HL-60 (cell line): ENCODE data around the gene CFAP61.

Experiments
- DNase-seq, 2 experiments: peaks; one replicate each; pipeline ENCODE4 v3.0.0-alpha.2; 2010 to 2020; ENCODE audit warnings: low read depth in 1 of 2, low spot score in 1 of 2
- H3K27ac ChIP-seq: fragments of 250-450 bp; sonication (Bioruptor Pico); replicated peaks from 2 replicates; pipeline ENCODE4 v1.5.1; 2020; ENCODE audit warnings: mild to moderate bottlenecking, moderate library complexity
- H3K27me3 ChIP-seq: fragments of 250-450 bp; sonication (Bioruptor Pico); 2 replicates; pipeline ENCODE4 v1.5.1; 2021; ENCODE audit warnings: mild to moderate bottlenecking, moderate library complexity; ENCODE audit not compliant: insufficient read depth, poor library complexity, severe bottlenecking
- H3K4me3 ChIP-seq: replicated peaks from 2 replicates; pipeline ENCODE4 v1.5.1; 2011; ENCODE audit warnings: mild to moderate bottlenecking, control low read depth, low read length; ENCODE audit not compliant: insufficient read depth
- GABPA ChIP-seq: IDR thresholded peaks from 2 replicates; pipeline ENCODE4 v1.6.1; 2012; ENCODE audit warnings: low read depth
- POLR2AphosphoS5 ChIP-seq: IDR thresholded peaks from 2 replicates; pipeline ENCODE4 v1.6.1; 2012; ENCODE audit warnings: low read depth
- SPI1 ChIP-seq: IDR thresholded peaks from 2 replicates; pipeline ENCODE4 v1.6.1; 2012; ENCODE audit warnings: low read depth, mild to moderate bottlenecking, borderline replicate concordance
- TF ChIP-seq, protein P1 (sequence below): IDR thresholded peaks from 2 replicates; pipeline ENCODE4 v1.6.1; 2012; ENCODE audit warnings: low read depth; ENCODE audit not compliant: insufficient replicate concordance
- TF ChIP-seq, protein P2 (sequence below): IDR thresholded peaks from one replicate; pipeline ENCODE4 v1.5.1; 2011; ENCODE audit warnings: low read length, control low read depth, inconsistent platforms; ENCODE audit not compliant: insufficient read depth

The CFAP61 gene

DNA sequence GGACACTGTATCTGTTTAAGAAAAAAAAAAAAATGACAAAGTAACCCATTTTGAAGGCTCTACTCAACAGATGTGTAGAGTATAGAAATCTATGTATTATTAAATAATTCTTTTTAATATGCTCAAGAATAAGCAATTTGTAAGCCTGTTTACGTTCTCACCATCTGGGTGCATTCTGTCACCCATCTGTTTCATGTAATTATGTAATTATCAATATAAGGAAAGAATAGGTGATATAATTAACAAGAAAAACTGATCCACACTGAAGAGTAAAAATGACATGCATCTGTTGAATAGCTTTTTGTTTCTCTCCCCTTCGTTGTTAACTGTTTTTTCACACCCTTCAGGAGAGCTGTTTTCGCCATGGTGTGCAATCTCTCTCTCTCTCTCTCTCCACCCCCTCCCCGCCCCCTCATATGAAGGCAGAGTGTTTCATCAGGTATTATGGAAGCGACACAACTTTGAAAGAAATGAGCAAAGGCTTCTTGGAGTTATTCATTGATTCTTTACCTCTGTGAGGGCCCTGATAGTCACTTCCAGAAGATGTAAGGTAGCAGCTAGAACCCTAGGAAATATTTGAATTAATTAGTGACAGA, 161.3 kb downstream of the CFAP61 start:
- DNase-seq, result no peak
- Histone ChIP-seq H3K27me3 (no peaks in the 10 kb centered on the region), H3K4me3 (no peak overlapping the region), H3K27ac (no peak overlapping the region)
- TF ChIP-seq, protein P1, sequence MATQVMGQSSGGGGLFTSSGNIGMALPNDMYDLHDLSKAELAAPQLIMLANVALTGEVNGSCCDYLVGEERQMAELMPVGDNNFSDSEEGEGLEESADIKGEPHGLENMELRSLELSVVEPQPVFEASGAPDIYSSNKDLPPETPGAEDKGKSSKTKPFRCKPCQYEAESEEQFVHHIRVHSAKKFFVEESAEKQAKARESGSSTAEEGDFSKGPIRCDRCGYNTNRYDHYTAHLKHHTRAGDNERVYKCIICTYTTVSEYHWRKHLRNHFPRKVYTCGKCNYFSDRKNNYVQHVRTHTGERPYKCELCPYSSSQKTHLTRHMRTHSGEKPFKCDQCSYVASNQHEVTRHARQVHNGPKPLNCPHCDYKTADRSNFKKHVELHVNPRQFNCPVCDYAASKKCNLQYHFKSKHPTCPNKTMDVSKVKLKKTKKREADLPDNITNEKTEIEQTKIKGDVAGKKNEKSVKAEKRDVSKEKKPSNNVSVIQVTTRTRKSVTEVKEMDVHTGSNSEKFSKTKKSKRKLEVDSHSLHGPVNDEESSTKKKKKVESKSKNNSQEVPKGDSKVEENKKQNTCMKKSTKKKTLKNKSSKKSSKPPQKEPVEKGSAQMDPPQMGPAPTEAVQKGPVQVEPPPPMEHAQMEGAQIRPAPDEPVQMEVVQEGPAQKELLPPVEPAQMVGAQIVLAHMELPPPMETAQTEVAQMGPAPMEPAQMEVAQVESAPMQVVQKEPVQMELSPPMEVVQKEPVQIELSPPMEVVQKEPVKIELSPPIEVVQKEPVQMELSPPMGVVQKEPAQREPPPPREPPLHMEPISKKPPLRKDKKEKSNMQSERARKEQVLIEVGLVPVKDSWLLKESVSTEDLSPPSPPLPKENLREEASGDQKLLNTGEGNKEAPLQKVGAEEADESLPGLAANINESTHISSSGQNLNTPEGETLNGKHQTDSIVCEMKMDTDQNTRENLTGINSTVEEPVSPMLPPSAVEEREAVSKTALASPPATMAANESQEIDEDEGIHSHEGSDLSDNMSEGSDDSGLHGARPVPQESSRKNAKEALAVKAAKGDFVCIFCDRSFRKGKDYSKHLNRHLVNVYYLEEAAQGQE, result no peak

DNA sequence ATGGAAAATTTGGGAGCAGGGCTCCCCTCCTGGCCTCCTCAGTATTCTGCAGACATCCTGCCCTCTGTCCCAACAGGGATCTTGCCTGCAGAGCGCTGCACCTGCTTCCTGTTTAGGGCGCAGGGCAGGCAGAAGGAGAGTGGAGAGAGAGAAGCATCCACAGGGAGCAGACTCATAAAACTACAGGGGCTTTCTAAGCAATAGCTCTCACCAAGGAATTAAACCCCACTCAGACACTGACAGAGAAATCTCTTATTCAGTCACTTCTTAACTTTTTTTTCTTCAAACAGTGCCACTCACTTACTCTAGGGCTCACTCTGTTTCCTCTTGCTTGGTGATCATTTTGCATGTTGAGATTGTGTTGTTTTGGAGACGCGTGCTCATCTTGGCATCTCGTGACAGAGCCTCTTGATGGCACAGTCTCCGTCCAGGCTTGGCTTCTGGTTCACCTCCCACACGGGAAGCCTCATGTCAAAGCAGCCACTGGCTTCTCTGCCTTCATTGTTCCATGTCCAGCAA, 162.5 kb downstream of the CFAP61 start:
- TF ChIP-seq SPI1, result no peak
- TF ChIP-seq POLR2AphosphoS5, result no peak
- TF ChIP-seq, protein P1, result no peak
- TF ChIP-seq, protein P2, sequence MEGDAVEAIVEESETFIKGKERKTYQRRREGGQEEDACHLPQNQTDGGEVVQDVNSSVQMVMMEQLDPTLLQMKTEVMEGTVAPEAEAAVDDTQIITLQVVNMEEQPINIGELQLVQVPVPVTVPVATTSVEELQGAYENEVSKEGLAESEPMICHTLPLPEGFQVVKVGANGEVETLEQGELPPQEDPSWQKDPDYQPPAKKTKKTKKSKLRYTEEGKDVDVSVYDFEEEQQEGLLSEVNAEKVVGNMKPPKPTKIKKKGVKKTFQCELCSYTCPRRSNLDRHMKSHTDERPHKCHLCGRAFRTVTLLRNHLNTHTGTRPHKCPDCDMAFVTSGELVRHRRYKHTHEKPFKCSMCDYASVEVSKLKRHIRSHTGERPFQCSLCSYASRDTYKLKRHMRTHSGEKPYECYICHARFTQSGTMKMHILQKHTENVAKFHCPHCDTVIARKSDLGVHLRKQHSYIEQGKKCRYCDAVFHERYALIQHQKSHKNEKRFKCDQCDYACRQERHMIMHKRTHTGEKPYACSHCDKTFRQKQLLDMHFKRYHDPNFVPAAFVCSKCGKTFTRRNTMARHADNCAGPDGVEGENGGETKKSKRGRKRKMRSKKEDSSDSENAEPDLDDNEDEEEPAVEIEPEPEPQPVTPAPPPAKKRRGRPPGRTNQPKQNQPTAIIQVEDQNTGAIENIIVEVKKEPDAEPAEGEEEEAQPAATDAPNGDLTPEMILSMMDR, result no peak
- TF ChIP-seq GABPA, result no peak
- Histone ChIP-seq H3K27ac (no peak overlapping the region), H3K4me3 (no peak overlapping the region), H3K27me3 (no peaks in the 10 kb centered on the region)
- no peak for DNase-seq

DNA sequence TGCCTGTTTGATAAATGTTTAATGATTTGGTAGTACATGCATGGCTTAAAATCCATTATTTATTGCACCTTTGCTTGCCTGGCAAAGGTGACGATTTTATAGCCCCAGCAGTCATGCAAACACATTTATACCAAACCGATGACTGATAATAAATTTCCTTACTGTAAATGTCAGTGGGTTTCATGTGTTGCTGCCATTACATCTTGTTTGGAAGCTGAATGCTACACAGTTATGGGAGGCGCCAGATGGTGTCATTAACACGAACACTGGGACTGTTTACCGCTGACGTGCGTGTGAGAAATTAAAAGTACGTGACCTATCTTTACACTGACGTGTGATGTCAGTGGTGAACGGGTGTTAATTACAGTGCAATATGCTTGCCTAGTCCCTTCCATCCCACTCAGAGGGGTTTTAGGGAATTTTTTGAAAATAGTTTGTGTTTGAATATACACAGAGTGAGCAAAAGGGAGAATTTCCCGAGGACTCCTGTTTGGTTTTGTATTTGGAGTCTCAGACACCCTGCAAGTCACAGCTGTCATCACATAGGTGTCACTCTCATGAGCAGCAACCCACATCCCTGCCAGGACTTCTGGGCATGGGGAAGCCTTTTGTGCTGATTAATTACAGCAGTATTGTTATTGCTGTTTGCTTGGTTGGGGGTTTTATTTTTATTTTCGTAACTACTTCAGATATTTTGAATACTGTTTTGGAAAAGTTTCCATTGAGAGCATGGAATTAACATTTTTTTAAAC, 163.8 kb downstream of the CFAP61 start:
- no peak overlapping the region for H3K27ac ChIP-seq
- TF ChIP-seq POLR2AphosphoS5 (no peak), SPI1 (no peak), GABPA (no peak)
- TF ChIP-seq, protein P1, result no peak
- TF ChIP-seq, protein P2, result no peak

More for the DNA sequence above, 163.8 kb downstream of the CFAP61 start:
- Histone ChIP-seq H3K27me3 (no peaks in the 10 kb centered on the region), H3K4me3 (no peak overlapping the region)
- no peak for DNase-seq
